ENCODE data around the gene GOLGA8S. TPM values are rescaled to one million over a fixed set of nuclear protein-coding genes. Genes with fewer than 3 reads are reported as not detected.
"Not testable (repeated sequence)": the region's sequence is repeated elsewhere in the genome, so short reads cannot be mapped to it uniquely, and the experiment has no call there.

Gene GOLGA8S
- 0.12 TPM in 1 of 2 replicates, not detected in the other for total RNA-seq
- 0.12 TPM for total RNA-seq (2013)
- polyA plus RNA-seq: 0.04 TPM in 2 replicates
- not detected in 2 replicates for polyA minus RNA-seq

DNA sequence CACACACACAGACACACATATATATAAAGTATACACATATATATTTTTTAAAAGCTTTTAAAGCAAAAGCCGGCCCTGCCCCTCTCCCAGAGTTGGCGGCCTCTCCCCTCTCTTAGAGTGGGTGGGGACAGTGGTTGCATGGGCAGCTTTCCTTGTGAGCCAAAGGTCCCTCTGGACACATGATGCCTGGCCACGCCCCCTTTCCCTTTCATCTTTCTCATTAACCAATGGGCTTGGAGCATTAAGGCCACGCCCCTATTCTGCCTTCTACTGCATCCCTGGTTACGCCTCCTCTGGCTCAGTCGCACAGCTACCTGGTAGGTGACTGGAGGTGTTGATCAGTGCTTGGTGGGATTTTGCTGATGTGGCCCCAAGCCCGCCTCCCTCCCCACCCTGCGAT, at the start of gene GOLGA8S:
Gene GOLGA8S (plus strand): TSS at position 301 of the 400 bp plus-strand sequence. CDS start 62 bp downstream, at position 363.
- H3K4me1 ChIP-seq (ENCODE audit: control insufficient read depth in 2 of 2, insufficient read depth in 2 of 2, low read length in 2 of 2); H3K79me2 ChIP-seq (ENCODE audit: control insufficient read depth, insufficient read depth, low read length); H4K20me1 ChIP-seq (ENCODE audit: control insufficient read depth, insufficient read depth, low read length, poor library complexity, severe bottlenecking); H3K36me3 ChIP-seq (replicated peaks in 1 of 2; ENCODE audit: control extremely low read depth in 1 of 2, control insufficient read depth in 1 of 2, extremely low read depth in 1 of 2, insufficient read depth in 2 of 2, low read length in 1 of 2); H3K9me3 Mint-ChIP-seq (ENCODE audit: insufficient read depth); H2AFZ ChIP-seq (ENCODE audit: insufficient read depth, low read depth, low read length, poor library complexity, severe bottlenecking); ATAC-seq (ENCODE audit: low read depth); DNase-seq; H3K4me2 ChIP-seq (replicated peaks; ENCODE audit: low read depth, low read length, poor library complexity, severe bottlenecking); H3K27ac ChIP-seq (ENCODE audit: low read length in 2 of 2); H3K27ac Mint-ChIP-seq; H3K27me3 Mint-ChIP-seq; H3K4me3 Mint-ChIP-seq; H3K9me3 ChIP-seq (ENCODE audit: control extremely low read depth in 1 of 3, control insufficient read depth in 2 of 3, insufficient read depth in 1 of 3, low read length in 2 of 3); H3K4me1 Mint-ChIP-seq; CTCF ChIA-PET; intact Hi-C loops (cut with micrococcal nuclease); H3K4me3 ChIP-seq (ENCODE audit: control extremely low read depth in 1 of 5, extremely low read depth in 1 of 5, insufficient read depth in 1 of 5, low read depth in 2 of 5, low read length in 4 of 5); H3K9ac ChIP-seq (ENCODE audit: low read length); POLR2A ChIA-PET; H3K27me3 ChIP-seq (replicated peaks in 1 of 4; ENCODE audit: control extremely low read depth in 1 of 4, control insufficient read depth in 3 of 4, insufficient read depth in 4 of 4, low read length in 3 of 4): not testable (repeated sequence)
- no CpG with 5 or more reads among the region's 8 CpGs for WGBS (ENCODE audit: insufficient coverage)

DNA sequence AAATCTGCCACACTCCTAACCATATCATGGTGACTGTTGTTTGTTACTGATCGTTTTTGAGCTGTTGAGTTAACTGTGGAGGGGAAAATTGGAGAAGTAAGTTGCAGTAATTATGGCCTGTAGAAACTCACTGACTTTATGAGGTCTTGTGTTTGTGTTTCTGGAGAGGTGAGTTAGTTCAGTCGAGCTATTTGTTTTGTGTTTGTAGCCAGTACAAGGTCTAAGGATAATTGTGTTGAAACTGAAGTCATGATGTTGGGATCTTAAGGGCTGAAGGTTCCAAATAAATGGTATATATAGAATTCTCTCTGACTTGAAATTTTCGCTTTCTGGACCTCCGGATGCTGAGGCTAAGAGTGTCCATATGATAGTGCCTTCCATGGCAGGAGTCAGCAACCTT, 49.7 kb upstream of the GOLGA8S start:
- H3K9me3 Mint-ChIP-seq (ENCODE audit: insufficient read depth); CTCF ChIA-PET; ATAC-seq (ENCODE audit: low read depth); H4K20me1 ChIP-seq (ENCODE audit: control insufficient read depth, insufficient read depth, low read length, poor library complexity, severe bottlenecking); H3K9me3 ChIP-seq (ENCODE audit: control extremely low read depth in 1 of 3, control insufficient read depth in 2 of 3, insufficient read depth in 1 of 3, low read length in 2 of 3); POLR2A ChIA-PET; DNase-seq; H3K4me1 ChIP-seq (ENCODE audit: control insufficient read depth in 2 of 2, insufficient read depth in 2 of 2, low read length in 2 of 2); H3K27ac ChIP-seq (ENCODE audit: low read length in 2 of 2); H3K27ac Mint-ChIP-seq; H2AFZ ChIP-seq (ENCODE audit: insufficient read depth, low read depth, low read length, poor library complexity, severe bottlenecking); H3K79me2 ChIP-seq (ENCODE audit: control insufficient read depth, insufficient read depth, low read length); H3K27me3 Mint-ChIP-seq; H3K27me3 ChIP-seq (replicated peaks in 1 of 4; ENCODE audit: control extremely low read depth in 1 of 4, control insufficient read depth in 3 of 4, insufficient read depth in 4 of 4, low read length in 3 of 4); intact Hi-C loops (cut with micrococcal nuclease): not testable (repeated sequence)
- Histone ChIP-seq H3K9ac (ENCODE audit: low read length) (peak overlapping the region; percentile 45), H3K36me3 (replicated peaks in 1 of 2; ENCODE audit: control extremely low read depth in 1 of 2, control insufficient read depth in 1 of 2, extremely low read depth in 1 of 2, insufficient read depth in 2 of 2, low read length in 1 of 2) (peaks cover 1 to 17% of the 10 kb centered on the region in 2 experiments), H3K4me3 (ENCODE audit: control extremely low read depth in 1 of 5, extremely low read depth in 1 of 5, insufficient read depth in 1 of 5, low read depth in 2 of 5, low read length in 4 of 5) (peak overlapping the region in 1 of 5 experiments; percentile 41), H3K4me2 (replicated peaks; ENCODE audit: low read depth, low read length, poor library complexity, severe bottlenecking) (peak overlapping the region; percentile 17)
- Mint-ChIP-seq H3K4me3 (peak overlapping the region; percentile 91), H3K4me1 (peaks cover 22% of the 10 kb centered on the region)
- WGBS (ENCODE audit: insufficient coverage): 14% methylated on average over 1 of the region's 4 CpGs

DNA sequence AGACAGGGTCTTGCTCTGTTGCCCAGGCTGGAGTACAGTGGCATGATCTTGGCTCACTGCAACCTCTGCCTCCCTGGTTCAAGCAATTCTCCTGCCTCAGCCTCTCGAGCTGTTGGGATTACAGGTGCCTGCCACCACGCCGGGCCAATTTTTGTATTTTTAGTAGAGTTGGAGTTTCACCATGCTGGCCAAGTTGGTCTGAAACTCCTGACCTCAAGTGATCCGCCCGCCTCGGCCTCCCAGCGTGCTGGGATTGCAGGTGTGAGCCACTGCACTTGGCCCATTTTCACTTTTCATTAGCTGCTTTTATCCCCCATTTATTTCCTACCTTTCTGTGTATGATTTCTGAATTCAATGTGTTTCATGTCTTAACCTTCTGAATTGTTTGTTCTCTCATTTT, 48.6 kb upstream of the GOLGA8S start:
- H4K20me1 ChIP-seq (ENCODE audit: control insufficient read depth, insufficient read depth, low read length, poor library complexity, severe bottlenecking); H3K79me2 ChIP-seq (ENCODE audit: control insufficient read depth, insufficient read depth, low read length); H3K27me3 Mint-ChIP-seq; H3K9me3 Mint-ChIP-seq (ENCODE audit: insufficient read depth); H3K9ac ChIP-seq (ENCODE audit: low read length); intact Hi-C loops (cut with micrococcal nuclease); POLR2A ChIA-PET; H3K27me3 ChIP-seq (replicated peaks in 1 of 4; ENCODE audit: control extremely low read depth in 1 of 4, control insufficient read depth in 3 of 4, insufficient read depth in 4 of 4, low read length in 3 of 4); H2AFZ ChIP-seq (ENCODE audit: insufficient read depth, low read depth, low read length, poor library complexity, severe bottlenecking); DNase-seq; H3K4me2 ChIP-seq (replicated peaks; ENCODE audit: low read depth, low read length, poor library complexity, severe bottlenecking); H3K9me3 ChIP-seq (ENCODE audit: control extremely low read depth in 1 of 3, control insufficient read depth in 2 of 3, insufficient read depth in 1 of 3, low read length in 2 of 3); H3K27ac ChIP-seq (ENCODE audit: low read length in 2 of 2); H3K4me3 ChIP-seq (ENCODE audit: control extremely low read depth in 1 of 5, extremely low read depth in 1 of 5, insufficient read depth in 1 of 5, low read depth in 2 of 5, low read length in 4 of 5); H3K4me3 Mint-ChIP-seq; ATAC-seq (ENCODE audit: low read depth); CTCF ChIA-PET; H3K4me1 ChIP-seq (ENCODE audit: control insufficient read depth in 2 of 2, insufficient read depth in 2 of 2, low read length in 2 of 2); H3K27ac Mint-ChIP-seq: not testable (repeated sequence)
- no CpG with 5 or more reads among the region's 7 CpGs for WGBS (ENCODE audit: insufficient coverage)
- H3K4me1 Mint-ChIP-seq: peaks cover 22% of the 10 kb centered on the region
- peaks cover 2 to 19% of the 10 kb centered on the region in 2 experiments for H3K36me3 ChIP-seq (replicated peaks in 1 of 2; ENCODE audit: control extremely low read depth in 1 of 2, control insufficient read depth in 1 of 2, extremely low read depth in 1 of 2, insufficient read depth in 2 of 2, low read length in 1 of 2)

GRCh38 chr15:23311233-23311632, 43.3 kb upstream of the GOLGA8S start:
- intact Hi-C loops (cut with micrococcal nuclease); H3K27ac ChIP-seq (ENCODE audit: low read length in 2 of 2); H2AFZ ChIP-seq (ENCODE audit: insufficient read depth, low read depth, low read length, poor library complexity, severe bottlenecking); H3K4me2 ChIP-seq (replicated peaks; ENCODE audit: low read depth, low read length, poor library complexity, severe bottlenecking); POLR2A ChIA-PET; H3K27me3 ChIP-seq (replicated peaks in 1 of 4; ENCODE audit: control extremely low read depth in 1 of 4, control insufficient read depth in 3 of 4, insufficient read depth in 4 of 4, low read length in 3 of 4); DNase-seq; H3K27ac Mint-ChIP-seq; H3K27me3 Mint-ChIP-seq; H3K4me1 Mint-ChIP-seq; H4K20me1 ChIP-seq (ENCODE audit: control insufficient read depth, insufficient read depth, low read length, poor library complexity, severe bottlenecking); H3K9me3 Mint-ChIP-seq (ENCODE audit: insufficient read depth); H3K9me3 ChIP-seq (ENCODE audit: control extremely low read depth in 1 of 3, control insufficient read depth in 2 of 3, insufficient read depth in 1 of 3, low read length in 2 of 3); H3K9ac ChIP-seq (ENCODE audit: low read length); CTCF ChIA-PET; ATAC-seq (ENCODE audit: low read depth); H3K4me3 Mint-ChIP-seq; H3K4me1 ChIP-seq (ENCODE audit: control insufficient read depth in 2 of 2, insufficient read depth in 2 of 2, low read length in 2 of 2); H3K79me2 ChIP-seq (ENCODE audit: control insufficient read depth, insufficient read depth, low read length); H3K4me3 ChIP-seq (ENCODE audit: control extremely low read depth in 1 of 5, extremely low read depth in 1 of 5, insufficient read depth in 1 of 5, low read depth in 2 of 5, low read length in 4 of 5): not testable (repeated sequence)
- WGBS (ENCODE audit: insufficient coverage): 100% methylated on average over 1 of the region's 13 CpGs
- peaks cover 3 to 20% of the 10 kb centered on the region in 2 experiments for H3K36me3 ChIP-seq (replicated peaks in 1 of 2; ENCODE audit: control extremely low read depth in 1 of 2, control insufficient read depth in 1 of 2, extremely low read depth in 1 of 2, insufficient read depth in 2 of 2, low read length in 1 of 2)

All from B cell (primary cell).